Kidney epithelial cell (primary cell): ENCODE measurements around the gene TGFBR3L. TPM values are rescaled to one million over a fixed set of nuclear protein-coding genes. Genes with fewer than 3 reads are reported as not detected.

Source experiments
- DNase-seq: peaks from one replicate; pipeline ENCODE4 v3.0.0-alpha.2; 2010; ENCODE audit warnings: low read depth
- H3K27me3 ChIP-seq: 2 replicates; pipeline ENCODE4 v1.6.0; 2011; ENCODE audit warnings: low read length; ENCODE audit not compliant: control insufficient read depth, insufficient read depth
- H3K36me3 ChIP-seq: 2 replicates; pipeline ENCODE4 v1.5.1; 2011; ENCODE audit warnings: low read length; ENCODE audit not compliant: control insufficient read depth, insufficient read depth
- H3K4me3 ChIP-seq: 2 replicates; pipeline ENCODE4 v1.5.1; 2011; ENCODE audit warnings: low read depth, mild to moderate bottlenecking, control low read depth, low read length
- CTCF ChIP-seq: IDR thresholded peaks from 2 replicates; pipeline ENCODE4 v1.5.1; 2011; ENCODE audit warnings: mild to moderate bottlenecking, moderate library complexity, low read length, control low read depth, inconsistent platforms; ENCODE audit not compliant: insufficient read depth, poor library complexity, severe bottlenecking
- total RNA-seq: library from RNA; depleted of rRNA; stranded (reverse); fragments of >200 nt; gene quantifications from 2 replicates; pipeline ENCODE4 v1.2.3, GENCODE V29; 2015

TGFBR3L gene
- total RNA-seq, 1 donor from 2014 or later: 4.5 TPM

GRCh38 chr19:7872306-7873204, 42.1 kb upstream of the TGFBR3L start:
- Histone ChIP-seq H3K27me3 (peaks cover 24% of the 10 kb centered on the region), H3K36me3 (no peaks in the 10 kb centered on the region), H3K4me3 (no peak overlapping the region)
- DNase-seq: no peak
- no peak for TF ChIP-seq CTCF

- no peak for TF ChIP-seq CTCF
Measured at GRCh38 chr19:7873304-7874075, 41.1 kb upstream of the TGFBR3L start.

GRCh38 chr19:7874076-7874896, 40.3 kb upstream of the TGFBR3L start, which contains the start of gene PRR36:
Gene PRR36 (minus strand): TSS chr19:7874390. CDS start chr19:7873689, 701 bp downstream.
- peak within 1 kb of the TSS; percentile 52 for H3K4me3 ChIP-seq
- no peak for DNase-seq

More at GRCh38 chr19:7873304-7874075, 41.1 kb upstream of the TGFBR3L start:
- Histone ChIP-seq H3K36me3 (no peaks in the 10 kb centered on the region), H3K4me3 (peak overlapping the region; percentile 52), H3K27me3 (peaks cover 24% of the 10 kb centered on the region)
- no peak for DNase-seq

GRCh38 chr19:7874897-7875273, 39.7 kb upstream of the TGFBR3L start:
- no peak for DNase-seq
- no peak for TF ChIP-seq CTCF
- H3K4me3 ChIP-seq: peak overlapping the region; percentile 52

More at GRCh38 chr19:7874076-7874896, 40.3 kb upstream of the TGFBR3L start, which contains the start of gene PRR36:
- Histone ChIP-seq H3K27me3 (peaks cover 24% of the 10 kb centered on the region), H3K36me3 (no peaks in the 10 kb centered on the region)
- TF ChIP-seq CTCF: no peak

GRCh38 chr19:7877249-7877836, 37.3 kb upstream of the TGFBR3L start:
- Histone ChIP-seq H3K27me3 (peaks cover 24% of the 10 kb centered on the region), H3K36me3 (no peaks in the 10 kb centered on the region), H3K4me3 (no peak overlapping the region)
- no peak for DNase-seq
- no peak for TF ChIP-seq CTCF

More at GRCh38 chr19:7874897-7875273, 39.7 kb upstream of the TGFBR3L start:
- Histone ChIP-seq H3K27me3 (peaks cover 24% of the 10 kb centered on the region), H3K36me3 (no peaks in the 10 kb centered on the region)
